ENCODE results near the gene CTNNA1. TPM values are rescaled to one million over a fixed set of nuclear protein-coding genes. Genes with fewer than 3 reads are reported as not detected.
A peak's percentile ranks its signal among the peaks of the same experiment; 100 is the strongest.

Gene CTNNA1
- total RNA-seq, 1 donor from 2014 or later: 359 TPM

- TF ChIP-seq EZH2 (IDR thresholded peaks at IDR 0.05; ENCODE audit: insufficient read depth, low read length) (no peak), CTCF (IDR thresholded peaks at IDR 0.05; ENCODE audit: insufficient read depth, low read depth, low read length) (no peak)
- FAIRE-seq: no peak
- H3K4me1 ChIP-seq (ENCODE audit: insufficient read depth, low read length): peaks cover 27% of the 10 kb centered on the region
These were observed 195.4 kb downstream of the CTNNA1 start for GRCh38 chr5:138948471-138949222.

GRCh38 chr5:138949223-138949574, 196.0 kb downstream of the CTNNA1 start:
- Histone ChIP-seq H3K27me3 (ENCODE audit: insufficient read depth, low read length) (no peaks in the 10 kb centered on the region), H3K4me3 (ENCODE audit: insufficient read depth, low read depth, low read length) (no peak overlapping the region), H3K9ac (ENCODE audit: low read length) (no peak overlapping the region), H2AFZ (ENCODE audit: low read depth, low read length) (no peak overlapping the region), H3K4me1 (ENCODE audit: insufficient read depth, low read length) (peaks cover 24% of the 10 kb centered on the region), H3K36me3 (ENCODE audit: insufficient read depth, low read length) (no peaks in the 10 kb centered on the region), H3K79me2 (ENCODE audit: insufficient read depth, low read length) (no peaks in the 10 kb centered on the region), H3K27ac (ENCODE audit: low read depth, low read length) (no peak overlapping the region), H3K4me2 (ENCODE audit: low read length) (no peak overlapping the region), H3K9me3 (ENCODE audit: insufficient read depth, low read depth, low read length) (no peaks in the 10 kb centered on the region), H4K20me1 (ENCODE audit: insufficient read depth, low read length) (peaks cover 21% of the 10 kb centered on the region)
- TF ChIP-seq CTCF (IDR thresholded peaks at IDR 0.05; ENCODE audit: insufficient read depth, low read depth, low read length): no peak
- no peak for TF ChIP-seq EZH2 (IDR thresholded peaks at IDR 0.05; ENCODE audit: insufficient read depth, low read length)
- FAIRE-seq (no peak), DNase-seq (ENCODE audit: low read depth) (no peak)
- Mint-ChIP-seq H3K27ac (ENCODE audit: unreplicated experiment) (peak overlapping the region; percentile 18), H3K4me1 (ENCODE audit: low read depth, unreplicated experiment) (peaks cover 26% of the 10 kb centered on the region), H3K4me3 (ENCODE audit: unreplicated experiment) (no peak overlapping the region), H3K36me3 (ENCODE audit: low read depth, unreplicated experiment) (peaks cover 26% of the 10 kb centered on the region), H3K27me3 (ENCODE audit: low read depth, unreplicated experiment) (peaks cover 17% of the 10 kb centered on the region), H3K9me3 (ENCODE audit: unreplicated experiment) (peaks cover 3% of the 10 kb centered on the region)

More at GRCh38 chr5:138948471-138949222, 195.4 kb downstream of the CTNNA1 start:
- Histone ChIP-seq H3K79me2 (ENCODE audit: insufficient read depth, low read length) (no peaks in the 10 kb centered on the region), H3K4me2 (ENCODE audit: low read length) (no peak overlapping the region), H3K36me3 (ENCODE audit: insufficient read depth, low read length) (no peaks in the 10 kb centered on the region), H3K4me3 (ENCODE audit: insufficient read depth, low read depth, low read length) (no peak overlapping the region), H3K27me3 (ENCODE audit: insufficient read depth, low read length) (no peaks in the 10 kb centered on the region), H3K9me3 (ENCODE audit: insufficient read depth, low read depth, low read length) (no peaks in the 10 kb centered on the region), H2AFZ (ENCODE audit: low read depth, low read length) (no peak overlapping the region), H3K27ac (ENCODE audit: low read depth, low read length) (no peak overlapping the region), H3K9ac (ENCODE audit: low read length) (no peak overlapping the region), H4K20me1 (ENCODE audit: insufficient read depth, low read length) (peaks cover 22% of the 10 kb centered on the region)
- Mint-ChIP-seq H3K4me3 (ENCODE audit: unreplicated experiment) (no peak overlapping the region), H3K27me3 (ENCODE audit: low read depth, unreplicated experiment) (peaks cover 17% of the 10 kb centered on the region), H3K36me3 (ENCODE audit: low read depth, unreplicated experiment) (peaks cover 28% of the 10 kb centered on the region), H3K27ac (ENCODE audit: unreplicated experiment) (peak overlapping the region; percentile 18), H3K9me3 (ENCODE audit: unreplicated experiment) (peaks cover 3% of the 10 kb centered on the region), H3K4me1 (ENCODE audit: low read depth, unreplicated experiment) (peaks cover 24% of the 10 kb centered on the region)
- DNase-seq (ENCODE audit: low read depth): no peak

- H3K4me3 Mint-ChIP-seq (ENCODE audit: unreplicated experiment): no peak overlapping the region
- TF ChIP-seq CTCF (IDR thresholded peaks at IDR 0.05; ENCODE audit: insufficient read depth, low read depth, low read length): no peak
- TF ChIP-seq EZH2 (IDR thresholded peaks at IDR 0.05; ENCODE audit: insufficient read depth, low read length): no peak
- H3K9me3 Mint-ChIP-seq (ENCODE audit: unreplicated experiment): peaks cover 3% of the 10 kb centered on the region
- Histone ChIP-seq H3K4me3 (ENCODE audit: insufficient read depth, low read depth, low read length) (no peak overlapping the region), H3K9me3 (ENCODE audit: insufficient read depth, low read depth, low read length) (no peaks in the 10 kb centered on the region), H4K20me1 (ENCODE audit: insufficient read depth, low read length) (peaks cover 28% of the 10 kb centered on the region), H3K9ac (ENCODE audit: low read length) (no peak overlapping the region), H3K27ac (ENCODE audit: low read depth, low read length) (no peak overlapping the region), H3K79me2 (ENCODE audit: insufficient read depth, low read length) (no peaks in the 10 kb centered on the region), H3K27me3 (ENCODE audit: insufficient read depth, low read length) (no peaks in the 10 kb centered on the region), H3K4me2 (ENCODE audit: low read length) (no peak overlapping the region), H3K4me1 (ENCODE audit: insufficient read depth, low read length) (peaks cover 17% of the 10 kb centered on the region), H2AFZ (ENCODE audit: low read depth, low read length) (no peak overlapping the region), H3K36me3 (ENCODE audit: insufficient read depth, low read length) (no peaks in the 10 kb centered on the region)
- peaks cover 25% of the 10 kb centered on the region for H3K36me3 Mint-ChIP-seq (ENCODE audit: low read depth, unreplicated experiment)
- H3K4me1 Mint-ChIP-seq (ENCODE audit: low read depth, unreplicated experiment): peaks cover 29% of the 10 kb centered on the region
- no peak for FAIRE-seq
- no peak for DNase-seq (ENCODE audit: low read depth)
- H3K27me3 Mint-ChIP-seq (ENCODE audit: low read depth, unreplicated experiment): peaks cover 17% of the 10 kb centered on the region
- no peak overlapping the region for H3K27ac Mint-ChIP-seq (ENCODE audit: unreplicated experiment)
These were observed 196.8 kb downstream of the CTNNA1 start for GRCh38 chr5:138949988-138950387.

Measured in astrocyte (in vitro differentiated cells and primary cell).